RWPE2 (cell line): Measurements from ENCODE around the gene PPIA.

Experiments used
- ATAC-seq: fragments of 200-7000 bp; cut with Tn5 transposase; 3 replicates; pipeline ENCODE4 v1.9.1; 2021; ENCODE audit warnings: low read depth
- DNase-seq: peaks from one replicate; pipeline ENCODE4 v3.0.0-alpha.2; 2020; ENCODE audit warnings: low spot score
- H3K27ac ChIP-seq: fragments of 450-650 bp; 2 replicates; pipeline ENCODE4 v1.5.1; 2017; ENCODE audit warnings: mild to moderate bottlenecking; ENCODE audit not compliant: poor library complexity, severe bottlenecking
- H3K27me3 ChIP-seq: fragments of 250-450 bp; sonication (Bioruptor Pico); 2 replicates; pipeline ENCODE4 v1.5.1; 2021; ENCODE audit warnings: mild to moderate bottlenecking, moderate library complexity; ENCODE audit not compliant: insufficient read depth, poor library complexity, severe bottlenecking
- H3K36me3 ChIP-seq: fragments of 250-450 bp; sonication (Bioruptor Pico); 2 replicates; pipeline ENCODE4 v1.5.1; 2020; ENCODE audit warnings: low read depth, mild to moderate bottlenecking, moderate library complexity
- H3K4me1 ChIP-seq: fragments of 250-450 bp; sonication (Bioruptor Pico); 2 replicates; pipeline ENCODE4 v1.5.1; 2021; ENCODE audit warnings: mild to moderate bottlenecking, moderate library complexity; ENCODE audit not compliant: insufficient read depth, poor library complexity, severe bottlenecking
- H3K4me3 ChIP-seq: fragments of 250-450 bp; sonication (Bioruptor Pico); 2 replicates; pipeline ENCODE4 v1.5.1; 2021; ENCODE audit warnings: mild to moderate bottlenecking, moderate library complexity; ENCODE audit not compliant: severe bottlenecking
- H3K9me3 ChIP-seq: fragments of 250-450 bp; sonication (Bioruptor Pico); 2 replicates; pipeline ENCODE4 v1.5.1; 2021; ENCODE audit warnings: mild to moderate bottlenecking, moderate library complexity; ENCODE audit not compliant: severe bottlenecking
- TF ChIP-seq, protein P1 (sequence below): fragments of 450-650 bp; IDR thresholded peaks from one replicate; pipeline ENCODE4 v1.5.1; 2017; ENCODE audit warnings: mild to moderate bottlenecking, moderate library complexity; ENCODE audit not compliant: poor library complexity, severe bottlenecking

The PPIA gene

DNA sequence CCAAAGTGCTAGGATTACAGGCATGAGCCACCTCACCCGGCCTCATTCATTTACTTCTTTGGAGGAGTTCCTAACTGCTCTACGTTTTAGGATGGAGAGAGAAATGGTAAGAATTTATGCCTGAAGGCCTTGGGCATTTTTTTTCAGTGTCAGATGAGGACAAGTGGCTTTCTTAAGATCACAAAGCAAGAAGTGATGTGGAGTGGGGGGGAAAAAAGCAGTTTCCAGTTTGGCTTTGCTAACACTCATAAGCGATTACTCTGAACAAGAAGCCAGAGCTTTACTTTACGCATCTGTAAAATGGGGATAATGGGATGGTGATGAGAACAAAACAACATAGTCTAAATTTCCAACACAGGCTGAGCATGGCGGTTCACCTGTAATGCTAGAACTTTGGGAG lies 2.6 kb upstream of the PPIA start:
- ATAC-seq (no peak), DNase-seq (no peak)
- TF ChIP-seq, protein P1, sequence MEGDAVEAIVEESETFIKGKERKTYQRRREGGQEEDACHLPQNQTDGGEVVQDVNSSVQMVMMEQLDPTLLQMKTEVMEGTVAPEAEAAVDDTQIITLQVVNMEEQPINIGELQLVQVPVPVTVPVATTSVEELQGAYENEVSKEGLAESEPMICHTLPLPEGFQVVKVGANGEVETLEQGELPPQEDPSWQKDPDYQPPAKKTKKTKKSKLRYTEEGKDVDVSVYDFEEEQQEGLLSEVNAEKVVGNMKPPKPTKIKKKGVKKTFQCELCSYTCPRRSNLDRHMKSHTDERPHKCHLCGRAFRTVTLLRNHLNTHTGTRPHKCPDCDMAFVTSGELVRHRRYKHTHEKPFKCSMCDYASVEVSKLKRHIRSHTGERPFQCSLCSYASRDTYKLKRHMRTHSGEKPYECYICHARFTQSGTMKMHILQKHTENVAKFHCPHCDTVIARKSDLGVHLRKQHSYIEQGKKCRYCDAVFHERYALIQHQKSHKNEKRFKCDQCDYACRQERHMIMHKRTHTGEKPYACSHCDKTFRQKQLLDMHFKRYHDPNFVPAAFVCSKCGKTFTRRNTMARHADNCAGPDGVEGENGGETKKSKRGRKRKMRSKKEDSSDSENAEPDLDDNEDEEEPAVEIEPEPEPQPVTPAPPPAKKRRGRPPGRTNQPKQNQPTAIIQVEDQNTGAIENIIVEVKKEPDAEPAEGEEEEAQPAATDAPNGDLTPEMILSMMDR = no peak
- H3K9me3 ChIP-seq = no peaks in the 10 kb centered on the region
- H3K4me3 ChIP-seq = no peak overlapping the region
- H3K27ac ChIP-seq = peak overlapping the region; percentile 97
- peaks cover 20% of the 10 kb centered on the region for H3K36me3 ChIP-seq
- no peaks in the 10 kb centered on the region for H3K27me3 ChIP-seq
- H3K4me1 ChIP-seq = peaks cover 6% of the 10 kb centered on the region

DNA sequence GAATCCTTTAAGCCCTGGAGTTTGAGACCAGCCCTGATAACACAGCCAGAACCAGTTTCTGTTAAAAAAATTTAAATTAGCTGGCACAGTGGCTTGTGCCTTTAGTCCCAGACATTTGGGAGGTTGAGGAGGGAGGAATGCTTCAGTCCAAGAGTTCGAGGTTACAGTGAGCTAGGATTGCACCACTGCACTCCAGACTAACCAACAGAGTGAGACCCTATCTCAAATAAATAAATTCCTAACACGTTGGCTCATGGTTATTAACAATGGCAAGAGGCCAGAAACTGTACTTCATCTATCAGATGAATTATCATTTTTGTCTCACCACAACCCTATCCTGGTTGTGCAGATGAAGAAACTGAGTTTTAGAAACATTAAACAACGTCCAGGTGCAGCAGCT lies 2.1 kb upstream of the PPIA start:
- Histone ChIP-seq H3K27me3 (no peaks in the 10 kb centered on the region), H3K36me3 (peaks cover 24% of the 10 kb centered on the region), H3K9me3 (no peaks in the 10 kb centered on the region), H3K27ac (peak overlapping the region; percentile 97), H3K4me1 (peaks cover 9% of the 10 kb centered on the region), H3K4me3 (no peak overlapping the region)
- TF ChIP-seq, protein P1 = no peak
- no peak for DNase-seq
- ATAC-seq = no peak

DNA sequence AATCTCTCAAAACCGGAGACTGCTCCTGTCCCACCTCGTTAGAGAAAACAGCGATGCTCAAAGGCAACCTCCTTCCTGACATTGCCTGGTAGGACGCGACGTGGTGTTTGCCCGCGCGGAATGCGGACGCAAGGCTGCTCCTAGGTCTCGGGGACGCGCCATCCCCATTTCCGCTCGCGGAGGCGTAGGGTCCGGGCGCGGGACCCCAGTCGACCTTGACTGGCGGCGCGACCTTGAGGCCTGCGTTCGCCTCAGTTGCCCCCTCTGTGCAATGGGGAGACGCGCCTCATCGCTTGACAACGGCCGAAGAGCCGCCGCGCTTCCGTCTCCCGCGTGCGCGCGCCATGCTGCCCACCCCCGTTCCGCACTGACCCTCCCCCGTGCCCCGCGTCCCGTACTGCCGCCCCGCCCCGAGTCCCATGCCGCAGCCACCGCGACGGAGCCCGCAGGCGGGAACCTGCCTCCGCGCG lies 412 bp upstream of the PPIA start:
- DNase-seq (no peak), ATAC-seq (peak; percentile 13)
- Histone ChIP-seq H3K4me1 (peaks cover 9% of the 10 kb centered on the region), H3K27ac (peak overlapping the region; percentile 97), H3K9me3 (no peaks in the 10 kb centered on the region), H3K27me3 (no peaks in the 10 kb centered on the region), H3K36me3 (peaks cover 41% of the 10 kb centered on the region), H3K4me3 (peak overlapping the region; percentile 92)
- TF ChIP-seq, protein P1 = no peak

DNA sequence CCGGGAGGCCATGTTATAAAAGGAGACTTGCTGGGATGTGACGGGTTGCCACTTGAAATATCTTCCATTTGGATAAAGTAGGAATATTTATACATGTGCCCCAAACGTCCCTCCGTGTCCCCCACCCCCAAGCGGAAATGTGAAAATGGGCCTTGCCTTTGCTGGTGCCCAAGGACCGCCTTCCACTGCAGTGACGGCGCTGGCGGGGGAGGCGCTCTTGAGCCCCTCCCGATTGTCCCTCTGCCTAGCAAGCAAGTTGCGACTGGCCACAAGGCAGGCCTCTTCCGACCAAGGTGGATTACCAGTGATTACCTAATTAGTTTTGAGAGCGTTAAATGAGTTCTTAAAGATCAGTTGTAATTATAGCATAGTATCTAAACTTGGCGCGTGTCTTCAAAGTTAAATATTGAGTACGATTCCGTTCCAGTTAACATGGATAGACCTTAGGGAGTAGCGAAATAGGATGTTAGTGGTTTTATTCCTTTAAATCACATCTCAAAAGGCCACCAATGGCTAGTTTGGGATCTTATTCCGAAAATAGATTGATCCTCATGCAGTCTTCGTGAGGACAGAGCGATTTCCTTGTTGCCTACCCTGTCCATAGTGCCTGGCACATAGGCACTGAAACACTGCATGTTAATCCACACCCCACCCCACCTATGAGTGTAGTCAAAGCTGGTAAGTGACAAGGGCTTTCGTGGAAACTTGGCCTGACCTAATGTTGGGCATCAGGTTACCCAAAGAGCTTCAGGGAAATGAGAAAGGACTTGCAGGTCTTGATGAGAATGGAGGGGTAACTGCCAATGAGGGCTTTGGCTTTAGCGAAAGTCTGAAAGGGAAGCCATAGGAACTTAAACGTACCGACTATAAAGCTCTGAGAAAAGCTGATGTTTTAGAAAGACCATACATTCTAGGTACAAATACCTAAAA lies 1.1 kb downstream of the PPIA start:
- H3K27ac ChIP-seq = peak overlapping the region; percentile 97

More for the DNA sequence above, 1.1 kb downstream of the PPIA start:
- DNase-seq (peak; percentile 85), ATAC-seq (peak; percentile 61)
- no peaks in the 10 kb centered on the region for H3K9me3 ChIP-seq
- peak overlapping the region; percentile 92 for H3K4me3 ChIP-seq
- H3K4me1 ChIP-seq = peaks cover 14% of the 10 kb centered on the region
- TF ChIP-seq, protein P1 = peak; percentile 47
- H3K36me3 ChIP-seq = peaks cover 57% of the 10 kb centered on the region
- no peaks in the 10 kb centered on the region for H3K27me3 ChIP-seq
